Uterus (tissue), 2 donors: ENCODE measurements around the gene PTPA.

ENCODE experiments used
- CTCF ChIP-seq, 4 experiments: fragments of 200-600 bp in 2 of 4; fragments of 450-650 bp in 2 of 4; sonication (generic) in 2 of 4; IDR thresholded peaks; one replicate each; pipeline ENCODE4 v1.5.1; 2016 to 2019; ENCODE audit warnings: antibody characterized with exemption in 4 of 4, mild to moderate bottlenecking in 2 of 4, moderate library complexity in 1 of 4
- POLR2A ChIP-seq, 2 donors: fragments of 450-650 bp; IDR thresholded peaks; one replicate each; pipeline ENCODE4 v1.6.1; 2016; ENCODE audit warnings: antibody characterized with exemption in 2 of 2, mild to moderate bottlenecking in 1 of 2, moderate library complexity in 1 of 2

GRCh38 chr9:129151469-129151868 lies 40.3 kb downstream of the PTPA start:
- TF ChIP-seq CTCF (IDR thresholded peaks at IDR 0.05) (no peak), POLR2A (IDR thresholded peaks at IDR 0.05) (no peak)
